GM12878 (cell line): ENCODE data around the gene CEP57.

Experiments
- CEBPB ChIP-seq, 2 experiments: fragments of 150-350 bp in 1 of 2; IDR thresholded peaks; 2 replicates each; pipeline ENCODE4 v1.6.1; 2012 to 2014; ENCODE audit warnings: low read depth in 2 of 2, low read length in 2 of 2, borderline replicate concordance in 1 of 2, inconsistent platforms in 1 of 2
- MXI1 ChIP-seq: fragments of 150-350 bp; IDR thresholded peaks from 2 replicates; pipeline ENCODE4 v1.6.1; 2011; ENCODE audit warnings: low read depth, mild to moderate bottlenecking, inconsistent platforms, low read length, improper control_type of control experiment
- POLR2A ChIP-seq: IDR thresholded peaks from 2 replicates; pipeline ENCODE4 v1.6.1; 2011; ENCODE audit warnings: low read depth, mild to moderate bottlenecking, low read length
- SIX5 ChIP-seq: IDR thresholded peaks from 2 replicates; pipeline ENCODE4 v1.6.1; 2011; ENCODE audit warnings: mild to moderate bottlenecking, low read depth, low read length, moderate library complexity; ENCODE audit not compliant: severe bottlenecking
- SUZ12 ChIP-seq: fragments of 200-600 bp; sonication (generic); IDR thresholded peaks from one replicate; pipeline ENCODE4 v1.6.1; 2018; ENCODE audit warnings: antibody characterized with exemption, mild to moderate bottlenecking; ENCODE audit not compliant: unreplicated experiment
- ZZZ3 ChIP-seq: IDR thresholded peaks from 2 replicates; pipeline ENCODE4 v1.6.1; 2011; ENCODE audit warnings: low read depth; ENCODE audit not compliant: control insufficient read depth, insufficient read length
- TF ChIP-seq, protein P1 (sequence below): IDR thresholded peaks from 2 replicates; pipeline ENCODE4 v1.6.1; 2011; ENCODE audit warnings: low read depth, low read length, improper control_type of control experiment, borderline replicate concordance
- TF ChIP-seq, protein P2 (sequence below), 3 experiments: IDR thresholded peaks in 2 of 3; conservative IDR thresholded peaks in 1 of 3; 2 replicates each; pipeline ENCODE4 v1.5.1; 2011; ENCODE audit warnings: low read depth in 3 of 3, low read length in 3 of 3, mild to moderate bottlenecking in 3 of 3, control low read depth in 2 of 3, moderate library complexity in 2 of 3, inconsistent platforms in 1 of 3, mixed read lengths in 1 of 3; ENCODE audit not compliant: control insufficient read depth in 2 of 3, insufficient read depth in 1 of 3; ENCODE audit errors: extremely low read depth in 1 of 3
- TF ChIP-seq, protein P3 (sequence below): fragments of 150-350 bp; IDR thresholded peaks from 2 replicates; pipeline ENCODE4 v1.6.1; 2016; ENCODE audit warnings: low read depth, low read length

DNA sequence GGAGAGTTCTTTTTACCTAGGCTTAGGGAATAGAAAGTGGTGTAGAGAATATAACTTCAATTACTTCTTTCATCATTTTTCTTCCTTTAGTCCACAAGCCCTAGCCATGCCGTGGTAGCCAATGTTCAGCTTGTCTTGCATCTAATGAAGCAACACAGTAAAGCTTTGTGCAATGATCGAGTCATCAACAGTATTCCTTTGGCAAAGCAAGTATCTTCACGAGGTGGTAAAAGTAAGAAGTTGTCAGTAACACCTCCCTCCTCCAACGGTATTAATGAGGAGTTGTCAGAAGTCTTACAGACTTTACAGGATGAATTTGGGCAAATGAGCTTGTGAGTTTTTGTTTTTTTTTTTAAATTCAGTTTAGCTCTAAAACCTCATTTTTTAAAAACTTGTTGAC, 37.4 kb downstream of the CEP57 start:
- TF ChIP-seq POLR2A (no peak), CEBPB (IDR thresholded peaks at IDR 0.05; ENCODE audit: borderline replicate concordance in 1 of 2, low read depth in 2 of 2, low read length in 2 of 2) (no peak), SUZ12 (no peak), MXI1 (no peak), SIX5 (no peak), ZZZ3 (no peak)
- TF ChIP-seq, protein P1, sequence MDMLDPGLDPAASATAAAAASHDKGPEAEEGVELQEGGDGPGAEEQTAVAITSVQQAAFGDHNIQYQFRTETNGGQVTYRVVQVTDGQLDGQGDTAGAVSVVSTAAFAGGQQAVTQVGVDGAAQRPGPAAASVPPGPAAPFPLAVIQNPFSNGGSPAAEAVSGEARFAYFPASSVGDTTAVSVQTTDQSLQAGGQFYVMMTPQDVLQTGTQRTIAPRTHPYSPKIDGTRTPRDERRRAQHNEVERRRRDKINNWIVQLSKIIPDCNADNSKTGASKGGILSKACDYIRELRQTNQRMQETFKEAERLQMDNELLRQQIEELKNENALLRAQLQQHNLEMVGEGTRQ: no peak
- TF ChIP-seq, protein P2, sequence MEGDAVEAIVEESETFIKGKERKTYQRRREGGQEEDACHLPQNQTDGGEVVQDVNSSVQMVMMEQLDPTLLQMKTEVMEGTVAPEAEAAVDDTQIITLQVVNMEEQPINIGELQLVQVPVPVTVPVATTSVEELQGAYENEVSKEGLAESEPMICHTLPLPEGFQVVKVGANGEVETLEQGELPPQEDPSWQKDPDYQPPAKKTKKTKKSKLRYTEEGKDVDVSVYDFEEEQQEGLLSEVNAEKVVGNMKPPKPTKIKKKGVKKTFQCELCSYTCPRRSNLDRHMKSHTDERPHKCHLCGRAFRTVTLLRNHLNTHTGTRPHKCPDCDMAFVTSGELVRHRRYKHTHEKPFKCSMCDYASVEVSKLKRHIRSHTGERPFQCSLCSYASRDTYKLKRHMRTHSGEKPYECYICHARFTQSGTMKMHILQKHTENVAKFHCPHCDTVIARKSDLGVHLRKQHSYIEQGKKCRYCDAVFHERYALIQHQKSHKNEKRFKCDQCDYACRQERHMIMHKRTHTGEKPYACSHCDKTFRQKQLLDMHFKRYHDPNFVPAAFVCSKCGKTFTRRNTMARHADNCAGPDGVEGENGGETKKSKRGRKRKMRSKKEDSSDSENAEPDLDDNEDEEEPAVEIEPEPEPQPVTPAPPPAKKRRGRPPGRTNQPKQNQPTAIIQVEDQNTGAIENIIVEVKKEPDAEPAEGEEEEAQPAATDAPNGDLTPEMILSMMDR (IDR thresholded peaks at IDR 0.05 in 2 of 3, conservative IDR thresholded peaks at IDR 0.05 in 1 of 3; ENCODE audit: control insufficient read depth in 2 of 3, extremely low read depth in 1 of 3, insufficient read depth in 1 of 3, low read depth in 3 of 3, low read length in 3 of 3): no peak
- TF ChIP-seq, protein P3, sequence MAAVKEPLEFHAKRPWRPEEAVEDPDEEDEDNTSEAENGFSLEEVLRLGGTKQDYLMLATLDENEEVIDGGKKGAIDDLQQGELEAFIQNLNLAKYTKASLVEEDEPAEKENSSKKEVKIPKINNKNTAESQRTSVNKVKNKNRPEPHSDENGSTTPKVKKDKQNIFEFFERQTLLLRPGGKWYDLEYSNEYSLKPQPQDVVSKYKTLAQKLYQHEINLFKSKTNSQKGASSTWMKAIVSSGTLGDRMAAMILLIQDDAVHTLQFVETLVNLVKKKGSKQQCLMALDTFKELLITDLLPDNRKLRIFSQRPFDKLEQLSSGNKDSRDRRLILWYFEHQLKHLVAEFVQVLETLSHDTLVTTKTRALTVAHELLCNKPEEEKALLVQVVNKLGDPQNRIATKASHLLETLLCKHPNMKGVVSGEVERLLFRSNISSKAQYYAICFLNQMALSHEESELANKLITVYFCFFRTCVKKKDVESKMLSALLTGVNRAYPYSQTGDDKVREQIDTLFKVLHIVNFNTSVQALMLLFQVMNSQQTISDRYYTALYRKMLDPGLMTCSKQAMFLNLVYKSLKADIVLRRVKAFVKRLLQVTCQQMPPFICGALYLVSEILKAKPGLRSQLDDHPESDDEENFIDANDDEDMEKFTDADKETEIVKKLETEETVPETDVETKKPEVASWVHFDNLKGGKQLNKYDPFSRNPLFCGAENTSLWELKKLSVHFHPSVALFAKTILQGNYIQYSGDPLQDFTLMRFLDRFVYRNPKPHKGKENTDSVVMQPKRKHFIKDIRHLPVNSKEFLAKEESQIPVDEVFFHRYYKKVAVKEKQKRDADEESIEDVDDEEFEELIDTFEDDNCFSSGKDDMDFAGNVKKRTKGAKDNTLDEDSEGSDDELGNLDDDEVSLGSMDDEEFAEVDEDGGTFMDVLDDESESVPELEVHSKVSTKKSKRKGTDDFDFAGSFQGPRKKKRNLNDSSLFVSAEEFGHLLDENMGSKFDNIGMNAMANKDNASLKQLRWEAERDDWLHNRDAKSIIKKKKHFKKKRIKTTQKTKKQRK: no peak
